DMS53 treated with DMSO at 0.1 percent for 48 hours (cell line): Measurements from ENCODE around the gene FMO2.
"Not testable (repeated sequence)": the region's sequence is repeated elsewhere in the genome, so short reads cannot be mapped to it uniquely, and the experiment has no call there.

Experiments
- DNase-seq: peaks from one replicate; lab custom pipeline; 2025; ENCODE audit not compliant: unreplicated experiment; lab: John Stamatoyannopoulos, UW

FMO2 gene

GRCh38 chr1:171218661-171219060, 33.6 kb downstream of the FMO2 start:
- DNase-seq = no peak

GRCh38 chr1:171219346-171220080, 34.4 kb downstream of the FMO2 start:
- no peak for DNase-seq

GRCh38 chr1:171220081-171220420, 35.0 kb downstream of the FMO2 start:
- no peak for DNase-seq

- DNase-seq = no peak
Measured at GRCh38 chr1:171220581-171221054, 35.5 kb downstream of the FMO2 start.

- no peak for DNase-seq
Measured at GRCh38 chr1:171221665-171222591, 36.8 kb downstream of the FMO2 start.

GRCh38 chr1:171222936-171223335, 37.8 kb downstream of the FMO2 start:
- DNase-seq = no peak

GRCh38 chr1:171224257-171224656, 39.2 kb downstream of the FMO2 start:
- DNase-seq = not testable (repeated sequence)

- peak; percentile 77 for DNase-seq
Measured at GRCh38 chr1:171226747-171227370, 41.8 kb downstream of the FMO2 start.

- no peak for DNase-seq
Measured at GRCh38 chr1:171231326-171231725, 46.2 kb downstream of the FMO2 start.

- DNase-seq = no peak
Measured at GRCh38 chr1:171233183-171233582, 48.1 kb downstream of the FMO2 start.

- not testable (repeated sequence) for DNase-seq
Measured at GRCh38 chr1:171236231-171236630, 51.1 kb downstream of the FMO2 start.

GRCh38 chr1:171243878-171244277, 58.8 kb downstream of the FMO2 start:
- no peak for DNase-seq

GRCh38 chr1:171245458-171246064, 60.5 kb downstream of the FMO2 start:
- peak; percentile 43 for DNase-seq

GRCh38 chr1:171247501-171247900, 62.4 kb downstream of the FMO2 start:
- no peak for DNase-seq

GRCh38 chr1:171248302-171248701, 63.2 kb downstream of the FMO2 start, which contains the start of gene FMO1:
FMO1 (plus strand) TSS chr1:171248494; CDS start chr1:171258088, 9,594 bp downstream.
- DNase-seq = no peak

GRCh38 chr1:171248841-171249240, 63.7 kb downstream of the FMO2 start:
- DNase-seq = no peak

GRCh38 chr1:171250263-171250662, 65.2 kb downstream of the FMO2 start:
- no peak for DNase-seq

GRCh38 chr1:171251042-171251951, 66.2 kb downstream of the FMO2 start:
- DNase-seq = peak; percentile 44

GRCh38 chr1:171251952-171252300, 66.8 kb downstream of the FMO2 start:
- DNase-seq = no peak

- DNase-seq = peak; percentile 21
Measured at GRCh38 chr1:171252482-171252881, 67.4 kb downstream of the FMO2 start.
